Esophagus squamous epithelium (tissue), 4 donors: ENCODE data around the gene RPL4.
"Not testable (repeated sequence)": the region's sequence is repeated elsewhere in the genome, so short reads cannot be mapped to it uniquely, and the experiment has no call there.

Source experiments
- CTCF ChIP-seq, 6 experiments: fragments of 450-650 bp in 4 of 6; fragments of 200-600 bp in 2 of 6; sonication (generic) in 2 of 6; IDR thresholded peaks; one replicate each; pipeline ENCODE4 v1.5.1; 2016 to 2019; ENCODE audit warnings: antibody characterized with exemption in 6 of 6, mild to moderate bottlenecking in 4 of 6, moderate library complexity in 4 of 6
- POLR2A ChIP-seq, 4 donors: fragments of 450-650 bp; IDR thresholded peaks; one replicate each; pipeline ENCODE4 v1.6.1; 2017; ENCODE audit warnings: antibody characterized with exemption in 4 of 4, mild to moderate bottlenecking in 4 of 4, moderate library complexity in 3 of 4

- not testable (repeated sequence) for TF ChIP-seq POLR2A, CTCF (IDR thresholded peaks at IDR 0.05)
Observed at GRCh38 chr15:66503041-66503648, 1.5 kb downstream of the RPL4 start.
